Tibial nerve (tissue), 4 donors: ENCODE results near the gene MYCL.

Experiments used
- CTCF ChIP-seq, 5 experiments: fragments of 200-600 bp in 3 of 5; fragments of 450-650 bp in 2 of 5; sonication (generic) in 3 of 5; IDR thresholded peaks; one replicate each; pipeline ENCODE4 v1.5.1; 2016 to 2019; ENCODE audit warnings: antibody characterized with exemption in 5 of 5, mild to moderate bottlenecking in 3 of 5, moderate library complexity in 2 of 5
- EP300 ChIP-seq, 2 donors: sonication (generic); formaldehyde crosslinking; IDR thresholded peaks; one replicate each; pipeline ENCODE4 v1.6.1; 2017; ENCODE audit warnings: antibody characterized with exemption in 2 of 2, mild to moderate bottlenecking in 1 of 2
- POLR2A ChIP-seq, 2 donors: fragments of 450-650 bp; IDR thresholded peaks; one replicate each; pipeline ENCODE4 v1.6.1; 2017; ENCODE audit warnings: antibody characterized with exemption in 2 of 2, mild to moderate bottlenecking in 2 of 2, moderate library complexity in 2 of 2

DNA sequence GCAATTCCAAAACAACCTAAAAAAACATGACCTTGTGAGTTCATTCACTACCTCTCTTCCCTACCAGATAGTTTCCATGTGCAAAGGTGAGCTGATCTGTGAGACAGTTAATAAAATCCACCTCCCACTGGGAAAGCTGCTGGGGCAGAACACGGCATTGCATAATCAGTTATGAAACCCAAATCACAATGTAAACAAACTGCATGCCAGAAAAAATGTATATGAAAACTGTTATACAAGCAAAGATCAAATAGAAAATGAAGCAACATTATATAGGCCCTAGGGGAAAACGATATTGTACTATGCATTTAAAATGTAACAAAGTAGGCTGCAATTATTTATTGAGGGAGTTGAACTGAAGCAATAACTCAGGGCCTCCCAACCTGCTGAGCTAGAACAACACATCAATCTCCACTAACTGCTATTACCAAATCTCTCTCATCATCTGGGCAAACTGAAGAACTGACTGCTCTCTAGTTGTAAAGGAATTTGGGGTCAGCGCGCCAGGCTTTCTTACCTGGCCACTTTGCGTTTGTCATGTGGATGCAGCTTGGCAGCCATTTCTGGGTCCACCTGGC, 49.4 kb downstream of the MYCL start:
- TF ChIP-seq CTCF (IDR thresholded peaks at IDR 0.05) (no peak), POLR2A (IDR thresholded peaks at IDR 0.05) (no peak), EP300 (IDR thresholded peaks at IDR 0.05) (no peak)
